Measurements from ENCODE around the gene RPL37A.

RPL37A gene

DNA sequence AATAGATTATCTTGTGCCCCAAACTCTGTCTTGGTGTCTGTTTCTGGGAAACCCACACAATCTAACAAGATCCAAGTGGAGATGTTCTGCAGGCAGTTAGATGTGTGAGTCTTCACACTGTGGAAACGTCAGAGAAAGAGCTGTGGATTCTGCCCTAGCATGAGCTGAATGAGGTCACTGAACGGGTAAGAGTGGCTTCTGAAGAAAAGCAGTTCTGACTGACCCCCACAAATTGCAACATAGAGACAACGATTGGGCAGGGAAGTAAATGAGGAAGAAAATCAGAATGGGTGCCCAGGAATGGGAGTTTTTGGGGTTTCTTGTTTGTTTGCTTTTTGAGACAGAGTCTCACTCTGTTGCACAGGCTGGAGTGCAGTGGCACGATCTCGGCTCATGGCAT lies 12.9 kb upstream of the RPL37A start:
- in situ Hi-C loops (cut with MboI; ENCODE audit: low pct_unique_long_range_greater_than_20kb, low sequenced_read_pairs), result no loop called here
- DNase-seq, result no peak

DNA sequence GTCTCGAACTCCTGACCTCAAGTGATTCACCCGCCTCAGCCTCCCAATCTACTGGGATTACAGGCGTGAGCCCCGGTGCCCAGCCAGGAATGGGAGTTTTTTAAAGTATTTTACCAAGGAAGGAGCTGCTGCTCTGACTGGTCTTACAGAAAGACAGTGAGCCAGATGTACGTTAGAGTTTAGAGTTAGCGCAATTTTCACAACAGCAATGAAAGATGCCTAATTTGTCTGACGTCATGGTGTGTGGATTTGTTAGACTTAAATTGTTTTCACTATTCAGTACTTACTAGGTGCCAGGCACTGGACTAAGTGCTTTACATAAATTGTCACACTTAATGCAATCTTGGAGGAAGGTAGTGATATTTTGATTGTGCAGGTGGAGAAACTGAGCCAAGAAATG lies 12.4 kb upstream of the RPL37A start:
- no peak for DNase-seq
- in situ Hi-C loops (cut with MboI; ENCODE audit: low pct_unique_long_range_greater_than_20kb, low sequenced_read_pairs), result no loop called here

DNA sequence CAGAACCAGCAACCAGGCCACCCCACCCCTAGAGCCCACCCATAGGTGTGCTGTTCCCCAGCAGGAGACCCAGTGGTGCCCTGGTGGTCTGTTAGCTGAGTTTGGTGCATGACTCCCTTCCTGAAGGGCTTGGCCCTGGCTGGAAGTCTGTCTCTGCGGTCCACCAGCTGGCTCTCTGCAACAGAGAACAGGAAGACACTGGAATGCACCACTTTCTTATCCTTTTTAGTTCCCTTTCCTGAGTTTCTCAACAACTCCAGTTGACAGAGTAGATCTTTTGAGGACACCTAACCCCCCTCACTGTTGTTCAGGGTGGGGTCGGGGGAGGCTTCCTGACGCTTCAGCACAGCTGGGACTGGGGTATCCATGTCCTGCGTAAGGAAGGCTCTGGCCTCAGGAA lies 11.9 kb upstream of the RPL37A start:
- in situ Hi-C loops (cut with MboI; ENCODE audit: low pct_unique_long_range_greater_than_20kb, low sequenced_read_pairs), result no loop called here
- DNase-seq, result peak; percentile 84

DNA sequence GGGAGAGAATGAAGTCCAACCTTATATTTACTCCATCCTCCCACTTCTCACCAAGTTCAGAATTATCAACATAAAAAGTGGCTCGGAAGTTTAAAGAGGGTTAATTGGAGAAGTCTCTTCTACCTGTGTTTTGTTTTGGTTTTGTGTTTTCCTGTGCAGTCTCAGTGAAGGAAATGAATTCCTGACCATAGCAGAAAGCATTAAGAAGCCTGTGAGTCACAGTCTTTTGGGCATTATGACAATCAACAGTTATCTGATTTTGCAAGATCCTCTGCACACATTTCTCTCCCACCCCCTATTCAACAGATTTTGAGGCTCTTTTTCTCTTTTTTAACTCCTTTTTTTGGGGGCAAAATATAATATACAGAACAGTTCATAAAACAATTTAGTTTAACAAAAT lies 8.6 kb upstream of the RPL37A start:
- peak; percentile 60 for DNase-seq
- in situ Hi-C loops (cut with MboI; ENCODE audit: low pct_unique_long_range_greater_than_20kb, low sequenced_read_pairs), result no loop called here

DNA sequence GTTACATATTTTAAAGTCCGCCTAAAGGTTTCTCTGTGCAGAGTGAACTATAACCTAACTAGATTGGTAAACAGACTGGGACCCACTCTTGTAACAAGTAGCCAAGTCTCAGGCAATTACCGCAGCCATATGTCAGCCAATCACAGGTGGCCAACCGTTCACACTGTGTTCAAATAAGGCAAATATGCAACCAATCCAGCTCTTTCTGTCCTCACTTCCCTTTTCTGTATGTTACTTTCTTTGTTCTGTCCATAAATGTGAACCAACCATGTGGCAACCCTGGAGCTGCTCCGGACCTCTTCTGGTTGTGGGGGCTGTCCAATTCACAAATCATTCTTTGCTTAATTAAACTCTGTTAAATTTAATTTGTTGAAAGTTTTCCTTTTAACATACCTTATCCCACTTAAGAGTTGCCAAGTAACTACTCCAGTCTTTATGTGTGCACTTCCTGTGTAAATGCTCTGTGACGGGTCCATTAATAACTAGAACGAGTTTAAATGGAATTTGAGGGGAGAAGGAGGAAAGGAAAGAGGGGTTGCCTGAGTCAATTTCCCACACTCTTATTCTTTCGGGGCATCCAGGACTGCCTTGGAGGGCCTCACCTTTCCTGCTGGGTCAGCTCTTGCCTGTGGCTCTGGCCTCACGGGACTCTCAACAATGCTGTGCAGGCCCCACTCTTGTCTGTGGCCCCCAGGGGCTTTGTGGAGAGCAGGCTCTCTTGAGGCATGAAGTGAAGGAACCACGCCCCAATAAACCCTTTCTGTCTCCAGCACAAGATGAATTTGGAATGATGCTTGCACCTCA lies 6.6 kb upstream of the RPL37A start:
- DNase-seq, result peak; percentile 88
- in situ Hi-C loops (cut with MboI; ENCODE audit: low pct_unique_long_range_greater_than_20kb, low sequenced_read_pairs), result no loop called here

DNA sequence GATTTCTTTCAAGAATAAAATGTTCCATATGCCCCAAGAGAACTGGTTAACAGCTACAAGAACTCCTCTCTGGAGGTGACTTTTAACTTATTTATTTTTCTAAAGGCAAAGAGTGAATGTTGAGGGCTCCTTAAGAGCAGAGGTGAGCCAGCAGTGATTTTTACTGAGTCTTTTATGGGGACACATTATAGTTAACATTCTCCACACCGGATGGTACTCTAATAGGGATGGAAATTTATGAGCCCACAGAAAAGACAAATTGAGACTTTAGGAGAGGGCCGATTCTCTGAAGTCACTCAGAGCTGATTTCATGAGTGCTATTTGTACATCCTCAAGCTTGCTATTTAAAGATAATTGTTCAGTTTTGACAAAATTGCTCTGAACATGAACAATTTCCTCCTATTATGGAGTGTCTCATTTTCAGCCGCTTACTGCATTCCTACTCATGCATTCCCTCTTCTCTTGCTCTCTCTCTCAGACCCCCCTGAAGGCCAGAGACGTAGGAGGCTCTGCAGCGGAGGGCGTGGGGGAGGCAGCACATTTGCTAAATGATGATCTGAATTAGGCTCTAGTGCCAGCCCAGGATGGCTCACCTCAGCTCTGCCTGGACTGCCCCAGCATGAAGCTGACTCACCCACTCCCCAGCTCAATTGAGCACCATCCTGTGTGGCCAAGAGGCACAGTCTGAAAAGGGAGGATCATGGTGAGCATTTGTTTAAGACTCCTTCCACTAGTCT lies 5.9 kb upstream of the RPL37A start:
- in situ Hi-C loops (cut with MboI; ENCODE audit: low pct_unique_long_range_greater_than_20kb, low sequenced_read_pairs), result no loop called here

DNA sequence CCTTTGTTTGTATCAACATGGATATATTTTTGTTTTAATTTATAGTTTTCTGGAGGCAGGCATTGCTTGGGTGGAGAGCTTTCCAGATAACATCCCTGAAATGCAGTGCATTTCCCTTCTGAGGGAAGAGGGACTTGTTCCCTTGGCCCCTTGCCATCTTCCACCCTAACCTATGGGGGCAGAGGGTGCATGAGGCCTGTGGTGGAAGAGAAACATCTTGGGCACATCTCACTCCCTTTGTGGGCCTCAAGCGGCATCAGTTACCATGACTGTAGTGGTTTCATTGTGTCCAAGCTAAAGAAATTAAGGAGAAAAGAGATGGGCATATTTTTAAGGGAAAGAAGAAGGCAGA lies 5.3 kb upstream of the RPL37A start:
- in situ Hi-C loops (cut with MboI; ENCODE audit: low pct_unique_long_range_greater_than_20kb, low sequenced_read_pairs), result no loop called here
- DNase-seq, result no peak

More for the DNA sequence above, 5.9 kb upstream of the RPL37A start:
- DNase-seq, result peak; percentile 57

DNA sequence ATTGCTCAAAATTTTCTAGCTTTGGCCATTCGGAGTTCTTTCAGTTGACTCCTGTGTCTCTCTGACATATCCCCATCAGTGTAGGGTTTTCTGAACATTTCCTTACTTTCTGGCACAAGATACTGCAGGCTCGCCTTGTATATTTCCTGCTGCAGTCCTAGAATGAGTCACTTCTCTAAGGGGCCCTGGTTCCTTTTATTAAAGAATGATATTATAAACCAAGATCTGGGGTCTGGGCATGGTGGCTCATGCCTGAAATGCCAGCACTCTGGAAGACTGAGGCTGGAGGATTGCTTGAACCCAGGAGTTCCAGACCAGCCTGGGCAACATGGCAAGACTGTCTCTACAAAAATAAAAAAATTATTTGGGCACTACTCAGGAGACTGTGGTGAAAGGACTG lies 3.0 kb upstream of the RPL37A start:
- in situ Hi-C loops (cut with MboI; ENCODE audit: low pct_unique_long_range_greater_than_20kb, low sequenced_read_pairs), result no loop called here
- DNase-seq, result no peak

DNA sequence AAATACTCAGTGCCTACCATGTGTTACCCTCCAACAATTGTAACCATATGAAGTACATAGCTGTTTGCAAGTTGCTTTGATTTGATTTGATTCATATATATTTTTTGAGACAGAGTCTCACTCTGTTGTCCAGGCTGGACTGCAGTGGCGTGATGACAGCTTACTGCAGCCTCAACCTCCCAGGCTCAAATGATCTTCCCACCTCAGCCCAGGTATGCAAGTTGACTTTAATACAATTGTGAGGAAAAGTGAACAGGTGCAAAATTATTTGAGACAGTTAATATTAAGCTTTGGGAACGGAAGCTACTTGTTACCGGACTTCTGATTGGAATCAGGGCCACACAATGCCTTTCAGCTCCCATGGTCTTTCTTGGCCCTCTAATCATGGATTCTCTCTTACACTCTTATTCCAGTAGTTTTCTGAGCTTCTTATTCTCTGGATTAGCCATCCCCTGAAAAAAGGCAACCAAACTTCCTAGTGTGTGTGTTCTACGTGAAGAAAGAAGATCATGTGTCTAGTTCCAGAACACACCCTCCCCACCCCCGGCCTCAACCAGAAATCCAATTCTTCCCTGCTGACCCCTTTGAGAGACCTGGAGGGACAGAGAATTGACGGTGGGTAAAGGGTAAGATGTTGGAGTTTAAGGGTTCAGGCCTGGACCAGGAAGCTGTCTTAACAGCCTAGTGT lies 1.1 kb upstream of the RPL37A start:
- DNase-seq, result no peak
- in situ Hi-C loops (cut with MboI; ENCODE audit: low pct_unique_long_range_greater_than_20kb, low sequenced_read_pairs), result no loop called here

DNA sequence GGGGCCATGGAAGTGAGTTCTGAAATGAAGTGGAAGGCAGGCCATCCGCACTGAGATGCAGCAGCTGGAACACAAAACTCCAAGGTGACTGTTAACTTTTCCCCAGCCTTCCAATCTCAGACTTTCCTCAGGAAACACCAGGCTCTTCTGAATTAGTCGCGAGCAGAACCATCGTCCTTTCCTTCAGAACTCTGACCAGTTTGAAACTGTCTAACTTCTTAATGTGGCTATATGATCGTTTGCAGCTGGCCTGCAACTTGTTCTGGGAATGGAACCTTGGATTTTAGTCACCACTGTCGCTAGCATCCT lies 620 bp upstream of the RPL37A start:
- in situ Hi-C loops (cut with MboI; ENCODE audit: low pct_unique_long_range_greater_than_20kb, low sequenced_read_pairs), result no loop called here
- no peak for DNase-seq

DNA sequence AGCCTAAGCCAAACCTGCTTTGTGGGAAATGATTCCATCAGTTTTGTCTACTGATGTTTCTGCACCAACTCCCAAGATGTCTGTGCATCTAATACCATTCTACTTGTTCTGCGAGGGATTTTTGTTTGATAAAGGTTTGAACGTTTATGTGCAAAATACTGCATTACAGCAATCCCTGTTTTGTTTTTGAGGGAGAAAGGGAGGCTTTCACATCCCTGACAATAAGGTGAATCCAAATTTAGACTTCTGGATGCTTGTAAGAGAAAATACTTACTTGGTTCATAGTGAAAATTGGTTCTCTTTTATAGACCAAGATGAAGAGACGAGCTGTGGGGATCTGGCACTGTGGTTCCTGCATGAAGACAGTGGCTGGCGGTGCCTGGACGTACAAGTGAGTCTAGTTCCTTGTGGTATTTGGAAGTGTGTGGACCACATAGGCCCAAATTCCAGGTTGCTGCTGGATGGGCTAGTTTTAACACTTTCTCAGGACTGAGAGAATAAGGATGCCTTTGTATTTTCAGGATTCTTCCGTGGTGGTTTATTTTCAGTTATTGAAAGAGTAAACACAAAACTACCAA lies 1.1 kb downstream of the RPL37A start:
- DNase-seq, result peak; percentile 32
- in situ Hi-C loops (cut with MboI; ENCODE audit: low pct_unique_long_range_greater_than_20kb, low sequenced_read_pairs), result no loop called here

DNA sequence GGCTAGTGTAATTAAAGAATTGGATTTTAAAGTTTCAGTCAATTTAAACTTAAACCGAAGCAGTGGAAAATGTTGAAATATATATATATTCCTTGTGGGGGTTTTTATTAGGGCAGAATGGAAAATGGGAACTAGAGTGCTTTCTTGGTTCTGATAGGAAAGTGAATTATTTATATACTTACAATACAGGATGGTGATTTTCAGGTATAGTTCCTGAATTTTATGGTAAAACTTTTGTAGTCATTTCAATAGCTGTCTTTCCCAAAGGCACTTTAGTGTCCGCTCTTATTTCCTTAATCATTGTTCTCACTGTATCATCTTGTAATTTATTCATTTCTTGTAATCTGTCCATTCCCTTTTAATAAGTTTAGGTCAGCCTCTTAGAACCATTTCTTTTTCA lies 1.9 kb downstream of the RPL37A start:
- no peak for DNase-seq
- in situ Hi-C loops (cut with MboI; ENCODE audit: low pct_unique_long_range_greater_than_20kb, low sequenced_read_pairs), result no loop called here

DNA sequence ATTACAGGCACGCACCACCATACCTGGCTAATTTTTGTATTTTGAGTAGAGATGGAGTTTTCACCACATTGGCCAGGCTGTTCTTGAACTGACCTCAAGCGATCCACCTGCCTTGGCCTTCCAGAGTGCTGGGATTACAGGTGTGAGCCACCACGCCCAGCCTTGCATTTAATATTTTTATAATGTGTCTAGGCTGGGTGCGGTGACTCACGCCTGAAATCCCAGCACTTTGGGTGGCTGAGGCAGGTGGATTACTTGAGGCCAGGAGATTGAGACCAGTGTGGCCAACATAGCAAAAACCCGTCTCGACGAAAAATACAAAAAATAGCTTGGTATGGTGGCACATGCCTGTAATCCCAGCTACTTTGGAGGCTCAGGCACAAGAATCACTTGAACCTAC lies 3.2 kb downstream of the RPL37A start:
- in situ Hi-C loops (cut with MboI; ENCODE audit: low pct_unique_long_range_greater_than_20kb, low sequenced_read_pairs), result no loop called here
- no peak for DNase-seq

DNA sequence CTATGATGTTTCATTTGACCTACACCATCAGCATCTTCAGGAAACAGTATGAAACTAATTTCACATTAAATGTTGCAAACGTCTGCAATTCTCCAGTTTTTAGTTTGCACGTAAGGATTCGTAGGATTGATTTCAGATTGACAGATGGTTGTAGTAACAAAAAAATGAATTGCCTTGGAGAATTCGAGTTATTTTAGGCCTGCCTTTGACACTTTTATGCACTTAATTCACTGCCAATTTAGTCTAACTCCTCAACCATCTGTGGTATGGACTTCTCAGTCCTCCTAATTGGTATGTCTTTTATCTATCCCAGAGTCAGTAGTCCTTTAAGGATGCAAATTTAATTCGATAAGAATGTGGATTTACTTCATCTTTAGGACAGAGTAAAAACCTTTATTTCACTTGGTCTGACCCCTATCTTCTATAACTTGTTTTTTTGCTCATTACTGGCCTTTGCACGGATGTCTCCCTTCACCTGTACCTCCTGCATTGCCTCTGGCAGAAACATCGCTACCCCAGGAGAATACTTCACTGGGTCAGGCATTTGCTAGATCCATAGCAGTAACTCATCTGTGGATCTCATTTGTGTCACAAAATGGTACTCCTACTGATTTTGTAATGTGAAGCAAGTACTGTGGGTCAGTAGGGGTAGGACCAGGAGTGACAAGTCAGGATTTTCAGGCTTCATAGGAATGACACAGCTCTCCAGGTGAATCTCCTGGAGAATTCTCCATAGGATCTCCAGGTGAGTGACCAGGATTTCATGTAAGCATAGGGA lies 3.9 kb downstream of the RPL37A start:
- no peak for DNase-seq
- in situ Hi-C loops (cut with MboI; ENCODE audit: low pct_unique_long_range_greater_than_20kb, low sequenced_read_pairs), result no loop called here

DNA sequence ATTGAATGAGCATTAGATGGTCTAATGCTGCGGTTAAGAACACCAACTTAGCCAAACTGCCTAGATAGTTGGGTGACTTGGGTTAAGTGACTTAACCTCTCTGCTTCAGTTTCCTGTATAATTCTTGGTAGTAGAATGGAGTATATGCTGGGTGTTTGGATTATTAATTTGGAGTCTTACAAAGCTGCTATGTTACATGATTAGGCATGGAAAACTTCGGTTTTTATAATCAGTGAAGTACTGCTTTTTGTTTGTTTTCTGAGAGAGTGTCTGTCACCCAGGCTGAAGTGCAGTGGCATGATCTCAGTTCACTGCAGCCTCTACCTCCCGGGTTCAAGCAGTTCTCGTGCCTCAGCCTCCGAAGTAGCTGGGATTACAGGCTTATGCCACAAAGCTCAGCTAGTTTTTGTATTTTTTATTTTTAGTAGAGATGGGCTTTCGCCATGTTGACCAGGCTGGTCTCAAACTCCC lies 4.5 kb downstream of the RPL37A start:
- no peak for DNase-seq
- in situ Hi-C loops (cut with MboI; ENCODE audit: low pct_unique_long_range_greater_than_20kb, low sequenced_read_pairs), result no loop called here

DNA sequence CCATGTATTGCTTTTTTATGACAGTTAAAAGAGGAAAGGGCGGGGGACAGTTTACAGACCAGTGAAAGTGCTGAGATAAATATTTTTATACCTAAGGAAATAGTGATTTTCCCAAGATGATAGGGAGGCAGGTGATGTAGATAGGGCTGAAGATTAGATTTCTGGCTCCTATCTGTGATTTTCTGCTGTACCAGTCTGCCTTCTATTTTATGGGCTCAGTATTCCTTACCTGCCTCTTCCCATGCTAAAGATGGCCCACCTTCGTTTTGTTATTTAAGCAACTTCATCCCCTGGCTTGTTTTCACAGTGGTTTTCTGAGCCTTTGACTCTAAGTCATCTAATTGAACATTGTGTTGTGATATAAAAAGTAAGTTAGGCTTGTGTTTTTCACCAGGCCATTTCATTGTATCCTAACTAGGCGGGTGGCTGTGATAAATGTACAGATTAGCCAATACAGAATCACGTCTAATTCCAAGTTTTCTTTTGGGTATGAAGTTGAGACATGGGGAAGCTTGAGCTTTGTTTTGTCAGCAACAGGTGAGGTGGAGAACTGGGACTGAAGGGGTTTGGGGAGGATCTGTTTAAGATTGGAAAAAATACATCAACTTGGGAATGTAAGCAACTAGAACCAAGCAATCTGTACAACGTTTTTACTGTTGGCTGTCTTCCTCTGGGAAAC lies 5.2 kb downstream of the RPL37A start:
- in situ Hi-C loops (cut with MboI; ENCODE audit: low pct_unique_long_range_greater_than_20kb, low sequenced_read_pairs), result no loop called here
- DNase-seq, result no peak

DNA sequence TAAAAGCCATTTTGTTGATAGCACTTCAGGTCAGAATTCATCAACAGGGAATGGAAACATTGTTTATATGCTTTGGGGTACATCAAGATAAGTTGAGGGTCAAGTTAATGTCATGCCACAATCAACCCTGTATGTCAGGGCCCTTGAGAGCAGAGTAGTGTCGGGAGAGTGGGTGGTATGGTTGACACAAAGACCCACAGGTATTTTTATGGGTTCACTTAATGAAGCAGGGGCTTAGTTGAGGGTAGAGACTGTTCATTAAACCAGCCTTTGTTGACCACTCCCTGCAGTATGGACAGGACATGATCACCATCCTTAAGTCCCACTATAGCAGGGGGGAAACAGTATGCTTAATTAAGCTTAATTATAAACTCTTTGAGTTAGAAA lies 5.7 kb downstream of the RPL37A start:
- DNase-seq, result no peak
- in situ Hi-C loops (cut with MboI; ENCODE audit: low pct_unique_long_range_greater_than_20kb, low sequenced_read_pairs), result no loop called here

DNA sequence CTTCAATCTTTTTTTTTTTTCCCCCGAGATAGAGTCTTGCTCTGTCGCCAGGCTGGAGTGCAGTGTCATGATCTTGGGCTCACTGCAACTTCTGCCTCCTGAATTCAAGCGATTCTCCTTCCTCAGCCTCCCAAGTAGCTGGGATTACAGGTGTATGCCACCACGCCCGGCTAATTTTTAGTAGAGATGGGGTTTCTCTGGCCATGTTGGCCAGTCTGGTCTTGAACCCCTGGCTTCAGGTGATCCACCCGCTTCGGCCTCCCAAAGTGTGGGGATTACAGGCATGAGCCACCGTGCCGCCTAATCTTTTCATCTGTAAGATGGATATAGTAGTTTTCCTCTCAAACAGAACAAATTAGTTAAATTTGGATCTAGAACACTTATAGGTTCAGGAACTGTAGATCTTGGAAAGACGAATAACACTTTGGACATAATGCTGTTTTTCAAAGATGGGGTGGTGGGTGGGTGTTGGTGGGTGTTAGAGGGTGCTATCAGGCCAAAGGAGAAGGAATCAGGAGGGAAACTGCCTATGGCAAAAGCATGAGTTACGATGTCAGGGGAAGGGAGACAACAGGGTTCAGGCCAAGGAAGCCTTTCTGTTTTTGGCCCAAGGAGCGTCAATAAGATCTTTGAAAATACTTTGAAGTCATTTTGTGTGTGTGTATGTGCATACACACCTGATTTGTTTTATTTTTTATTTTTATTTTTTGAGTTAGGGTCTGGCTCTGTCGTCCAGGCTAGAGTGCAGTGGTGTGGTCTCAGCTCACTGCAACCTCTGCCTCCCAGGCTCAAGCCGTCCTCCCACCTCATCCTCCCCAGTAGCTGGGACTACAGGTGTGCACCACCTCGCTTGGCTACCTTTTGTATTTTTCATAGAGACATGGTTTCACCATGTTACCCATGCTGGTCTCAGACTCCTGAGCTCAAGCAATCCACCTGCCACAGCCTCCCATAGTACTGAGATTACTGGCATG lies 6.8 kb downstream of the RPL37A start:
- in situ Hi-C loops (cut with MboI; ENCODE audit: low pct_unique_long_range_greater_than_20kb, low sequenced_read_pairs), result no loop called here
- peak; percentile 30 for DNase-seq

Data from KBM-7 (cell line).